LNCaP clone FGC (cell line): ENCODE measurements around the gene TOR2A.

ENCODE experiments used
- DNase-seq: peaks from one replicate; pipeline ENCODE4 v3.0.0-alpha.2; 2011; ENCODE audit warnings: low read depth
- H3K4me3 ChIP-seq: 2 replicates; pipeline ENCODE4 v1.5.1; 2011; ENCODE audit warnings: mild to moderate bottlenecking, low read depth, low read length, control low read depth
- CTCF ChIP-seq: IDR thresholded peaks from 2 replicates; pipeline ENCODE4 v1.5.1; 2012; ENCODE audit warnings: mild to moderate bottlenecking; ENCODE audit not compliant: control insufficient read depth, insufficient read depth; ENCODE audit errors: extremely low read depth

The TOR2A gene

GRCh38 chr9:127778280-127779135 is 43.4 kb upstream of the TOR2A start, which contains the start of gene SH2D3C:
Gene SH2D3C (minus strand): TSS chr9:127778666. CDS start chr9:127778627, 39 bp downstream.
- no peak for TF ChIP-seq CTCF
- no peak within 1 kb of the TSS for H3K4me3 ChIP-seq
- DNase-seq, result no peak

- H3K4me3 ChIP-seq, result no peak overlapping the region
- no peak for TF ChIP-seq CTCF
- no peak for DNase-seq
Observed at GRCh38 chr9:127777368-127777980, 42.4 kb upstream of the TOR2A start.

GRCh38 chr9:127776924-127777289 is 41.8 kb upstream of the TOR2A start:
- DNase-seq, result no peak
- no peak overlapping the region for H3K4me3 ChIP-seq
- no peak for TF ChIP-seq CTCF

- no peak for DNase-seq
- no peak for TF ChIP-seq CTCF
- H3K4me3 ChIP-seq, result no peak overlapping the region
Observed at GRCh38 chr9:127776195-127776923, 41.3 kb upstream of the TOR2A start.

GRCh38 chr9:127773981-127774380 is 38.9 kb upstream of the TOR2A start:
- TF ChIP-seq CTCF, result no peak
- DNase-seq, result no peak

GRCh38 chr9:127773272-127773671 is 38.2 kb upstream of the TOR2A start:
- H3K4me3 ChIP-seq, result no peak overlapping the region
- no peak for TF ChIP-seq CTCF
- no peak for DNase-seq

More at GRCh38 chr9:127773981-127774380, 38.9 kb upstream of the TOR2A start:
- no peak overlapping the region for H3K4me3 ChIP-seq
